DOHH2 (cell line): ENCODE measurements around the gene MYO1G.

Experiments
- H3F3A ChIP-seq: fragments of 200-600 bp; sonication (generic), shearing (Covaris generic); 2 replicates; pipeline ENCODE4 v1.6.0; 2016; ENCODE audit warnings: antibody characterized with exemption, mild to moderate bottlenecking; ENCODE audit not compliant: control insufficient read depth, insufficient read depth
- H3K27ac ChIP-seq: fragments of 200-600 bp; sonication (generic); 2 replicates; pipeline ENCODE4 v1.5.1; 2014; ENCODE audit warnings: low read depth, mild to moderate bottlenecking, low read length, moderate library complexity
- H3K27me3 ChIP-seq: fragments of 200-600 bp; sonication (generic); 2 replicates; pipeline ENCODE4 v1.6.1; 2014; ENCODE audit warnings: mild to moderate bottlenecking, low read length, mixed read lengths; ENCODE audit not compliant: control insufficient read depth
- H3K36me3 ChIP-seq: fragments of 200-600 bp; sonication (generic); 2 replicates; pipeline ENCODE4 v1.6.1; 2014; ENCODE audit warnings: mild to moderate bottlenecking, low read length, moderate library complexity, mixed read lengths; ENCODE audit not compliant: control insufficient read depth
- H3K4me1 ChIP-seq: fragments of 200-600 bp; sonication (generic); 2 replicates; pipeline ENCODE4 v1.6.1; 2014; ENCODE audit warnings: mild to moderate bottlenecking, low read length, mixed read lengths; ENCODE audit not compliant: control insufficient read depth
- H3K4me2 ChIP-seq: fragments of 200-600 bp; sonication (generic); 2 replicates; pipeline ENCODE4 v1.6.0; 2014; ENCODE audit warnings: mild to moderate bottlenecking, low read length, moderate library complexity
- H3K4me3 ChIP-seq: fragments of 200-600 bp; sonication (generic); 2 replicates; pipeline ENCODE4 v1.5.1; 2014; ENCODE audit warnings: mild to moderate bottlenecking, low read length, mixed read lengths
- H3K79me2 ChIP-seq: fragments of 200-600 bp; sonication (generic); 2 replicates; pipeline ENCODE4 v1.6.1; 2014; ENCODE audit warnings: mild to moderate bottlenecking, low read length, mixed read lengths; ENCODE audit not compliant: control insufficient read depth
- H3K9me2 ChIP-seq: fragments of 200-600 bp; sonication (generic); replicated peaks from 2 replicates; pipeline ENCODE4 v1.6.1; 2014; ENCODE audit warnings: mild to moderate bottlenecking, low read length, mixed read lengths; ENCODE audit not compliant: control insufficient read depth
- H3K9me3 ChIP-seq: fragments of 200-600 bp; sonication (generic); 2 replicates; pipeline ENCODE4 v1.6.1; 2014; ENCODE audit warnings: antibody characterized with exemption, low read length, mixed read lengths; ENCODE audit not compliant: control insufficient read depth, insufficient read depth
- H4K20me1 ChIP-seq: fragments of 200-600 bp; sonication (generic); 2 replicates; pipeline ENCODE4 v1.6.0; 2014; ENCODE audit warnings: low read depth, mild to moderate bottlenecking, antibody characterized with exemption, low read length, moderate library complexity; ENCODE audit not compliant: control insufficient read depth, insufficient read depth
- EZH2phosphoT487 ChIP-seq: fragments of 200-600 bp; sonication (generic); IDR thresholded peaks from 2 replicates; pipeline ENCODE4 v1.6.1; 2017; ENCODE audit warnings: borderline replicate concordance, mild to moderate bottlenecking, antibody characterized with exemption, low read length, moderate library complexity, mixed read lengths
- TF ChIP-seq, protein P1 (sequence below): fragments of 200-600 bp; sonication (generic); IDR thresholded peaks from one replicate; pipeline ENCODE4 v1.5.1; 2014; ENCODE audit warnings: antibody characterized with exemption, mild to moderate bottlenecking, low read depth, low read length; ENCODE audit not compliant: poor library complexity, severe bottlenecking

MYO1G gene

DNA sequence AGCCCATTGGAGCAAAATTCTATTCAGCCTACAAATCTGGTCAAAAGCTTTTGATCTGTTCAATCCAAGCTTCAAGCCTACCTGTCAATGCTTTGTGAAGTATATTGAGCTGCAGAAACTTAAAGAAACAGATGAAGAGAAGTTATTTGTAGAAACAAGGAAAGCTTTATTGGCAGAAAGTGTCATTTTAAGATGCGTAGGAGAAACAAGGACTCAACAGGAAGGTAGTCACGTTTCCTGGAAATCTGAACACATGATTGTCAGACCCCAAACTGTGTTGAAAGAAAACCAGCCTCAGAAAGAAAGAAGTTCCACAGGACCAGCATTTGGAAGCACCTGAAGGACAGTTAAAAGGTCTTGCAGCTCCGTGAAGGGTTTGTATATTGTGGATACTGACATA lies 58.7 kb downstream of the MYO1G start:
- no peaks in the 10 kb centered on the region for H3K79me2 ChIP-seq
- H4K20me1 ChIP-seq, result no peaks in the 10 kb centered on the region
- no peak overlapping the region for H3K27ac ChIP-seq
- H3K4me2 ChIP-seq, result no peak overlapping the region
- H3K9me2 ChIP-seq, result no peaks in the 10 kb centered on the region
- no peaks in the 10 kb centered on the region for H3K36me3 ChIP-seq
- TF ChIP-seq EZH2phosphoT487, result no peak
- TF ChIP-seq, protein P1, sequence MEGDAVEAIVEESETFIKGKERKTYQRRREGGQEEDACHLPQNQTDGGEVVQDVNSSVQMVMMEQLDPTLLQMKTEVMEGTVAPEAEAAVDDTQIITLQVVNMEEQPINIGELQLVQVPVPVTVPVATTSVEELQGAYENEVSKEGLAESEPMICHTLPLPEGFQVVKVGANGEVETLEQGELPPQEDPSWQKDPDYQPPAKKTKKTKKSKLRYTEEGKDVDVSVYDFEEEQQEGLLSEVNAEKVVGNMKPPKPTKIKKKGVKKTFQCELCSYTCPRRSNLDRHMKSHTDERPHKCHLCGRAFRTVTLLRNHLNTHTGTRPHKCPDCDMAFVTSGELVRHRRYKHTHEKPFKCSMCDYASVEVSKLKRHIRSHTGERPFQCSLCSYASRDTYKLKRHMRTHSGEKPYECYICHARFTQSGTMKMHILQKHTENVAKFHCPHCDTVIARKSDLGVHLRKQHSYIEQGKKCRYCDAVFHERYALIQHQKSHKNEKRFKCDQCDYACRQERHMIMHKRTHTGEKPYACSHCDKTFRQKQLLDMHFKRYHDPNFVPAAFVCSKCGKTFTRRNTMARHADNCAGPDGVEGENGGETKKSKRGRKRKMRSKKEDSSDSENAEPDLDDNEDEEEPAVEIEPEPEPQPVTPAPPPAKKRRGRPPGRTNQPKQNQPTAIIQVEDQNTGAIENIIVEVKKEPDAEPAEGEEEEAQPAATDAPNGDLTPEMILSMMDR, result no peak
- peaks cover 6% of the 10 kb centered on the region; the same call in 1 of the 2 replicates for H3K27me3 ChIP-seq
- H3K4me3 ChIP-seq, result no peak overlapping the region
- H3F3A ChIP-seq, result no peaks in the 10 kb centered on the region
- H3K4me1 ChIP-seq, result peaks cover 3% of the 10 kb centered on the region
- H3K9me3 ChIP-seq, result no peaks in the 10 kb centered on the region

DNA sequence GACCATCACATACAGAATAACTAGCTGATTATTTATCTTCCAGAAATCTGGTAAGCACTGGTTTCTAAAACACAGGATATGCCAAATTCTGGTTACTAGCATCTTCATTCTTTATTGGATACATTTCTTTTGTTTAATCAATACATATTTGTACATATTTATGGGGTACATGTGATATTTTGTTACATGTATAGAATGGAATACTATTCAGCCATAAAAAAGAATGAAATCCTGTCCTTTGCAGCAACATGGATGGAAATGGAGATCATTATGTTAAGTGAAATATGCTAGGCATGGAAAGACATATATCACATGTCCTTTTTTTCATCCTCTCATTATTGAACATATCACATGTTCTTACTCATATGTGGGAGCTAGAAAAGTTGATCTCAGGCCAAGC lies 60.8 kb downstream of the MYO1G start:
- no peak overlapping the region for H3K4me2 ChIP-seq
- H3K9me2 ChIP-seq, result no peaks in the 10 kb centered on the region
- no peaks in the 10 kb centered on the region for H3K9me3 ChIP-seq
- TF ChIP-seq EZH2phosphoT487, result no peak
- TF ChIP-seq, protein P1, result no peak
- H3K4me1 ChIP-seq, result peaks cover 3% of the 10 kb centered on the region
- no peaks in the 10 kb centered on the region for H3K36me3 ChIP-seq
- H3K27ac ChIP-seq, result no peak overlapping the region
- peaks cover 6% of the 10 kb centered on the region; the same call in 1 of the 2 replicates for H3K27me3 ChIP-seq
- no peak overlapping the region for H3K4me3 ChIP-seq
- H3K79me2 ChIP-seq, result no peaks in the 10 kb centered on the region
- H3F3A ChIP-seq, result no peaks in the 10 kb centered on the region
- H4K20me1 ChIP-seq, result no peaks in the 10 kb centered on the region

DNA sequence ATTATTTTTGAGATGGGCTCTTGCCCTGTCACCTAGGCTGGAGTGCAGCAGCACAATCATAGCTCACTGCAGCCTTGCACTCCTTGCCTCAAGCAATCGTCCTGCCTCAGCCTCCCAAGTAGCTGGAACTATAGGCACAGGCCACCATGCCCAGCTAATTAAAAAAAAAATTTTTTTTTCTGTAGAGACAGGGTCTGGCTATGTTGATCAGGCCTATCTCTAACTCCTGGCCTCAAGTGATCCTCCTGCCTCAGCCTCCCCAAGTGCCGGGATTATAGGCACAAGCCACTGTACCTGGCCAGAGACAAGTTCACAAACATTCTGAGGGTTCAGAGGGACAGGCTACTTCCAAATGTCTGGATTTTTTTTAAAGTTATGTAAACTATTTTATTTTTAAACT lies 61.4 kb downstream of the MYO1G start:
- Histone ChIP-seq H3K4me1 (peaks cover 3% of the 10 kb centered on the region), H4K20me1 (no peaks in the 10 kb centered on the region), H3K4me3 (no peak overlapping the region), H3K9me3 (no peaks in the 10 kb centered on the region), H3K79me2 (no peaks in the 10 kb centered on the region), H3K4me2 (no peak overlapping the region), H3K27me3 (peaks cover 6% of the 10 kb centered on the region; the same call in 1 of the 2 replicates), H3K27ac (no peak overlapping the region), H3K36me3 (no peaks in the 10 kb centered on the region), H3K9me2 (no peaks in the 10 kb centered on the region), H3F3A (no peaks in the 10 kb centered on the region)
- TF ChIP-seq EZH2phosphoT487, result no peak
- TF ChIP-seq, protein P1, result no peak
